GM21447 (cell line): ENCODE measurements around the gene BEND4.
"Not testable (repeated sequence)": the region's sequence is repeated elsewhere in the genome, so short reads cannot be mapped to it uniquely, and the experiment has no call there.

Experiments used
- ATAC-seq: cut with Tn5 transposase; IDR thresholded peaks from one replicate; pipeline ENCODE4 v1.9.1; 2021; ENCODE audit not compliant: unreplicated experiment

Gene BEND4

DNA sequence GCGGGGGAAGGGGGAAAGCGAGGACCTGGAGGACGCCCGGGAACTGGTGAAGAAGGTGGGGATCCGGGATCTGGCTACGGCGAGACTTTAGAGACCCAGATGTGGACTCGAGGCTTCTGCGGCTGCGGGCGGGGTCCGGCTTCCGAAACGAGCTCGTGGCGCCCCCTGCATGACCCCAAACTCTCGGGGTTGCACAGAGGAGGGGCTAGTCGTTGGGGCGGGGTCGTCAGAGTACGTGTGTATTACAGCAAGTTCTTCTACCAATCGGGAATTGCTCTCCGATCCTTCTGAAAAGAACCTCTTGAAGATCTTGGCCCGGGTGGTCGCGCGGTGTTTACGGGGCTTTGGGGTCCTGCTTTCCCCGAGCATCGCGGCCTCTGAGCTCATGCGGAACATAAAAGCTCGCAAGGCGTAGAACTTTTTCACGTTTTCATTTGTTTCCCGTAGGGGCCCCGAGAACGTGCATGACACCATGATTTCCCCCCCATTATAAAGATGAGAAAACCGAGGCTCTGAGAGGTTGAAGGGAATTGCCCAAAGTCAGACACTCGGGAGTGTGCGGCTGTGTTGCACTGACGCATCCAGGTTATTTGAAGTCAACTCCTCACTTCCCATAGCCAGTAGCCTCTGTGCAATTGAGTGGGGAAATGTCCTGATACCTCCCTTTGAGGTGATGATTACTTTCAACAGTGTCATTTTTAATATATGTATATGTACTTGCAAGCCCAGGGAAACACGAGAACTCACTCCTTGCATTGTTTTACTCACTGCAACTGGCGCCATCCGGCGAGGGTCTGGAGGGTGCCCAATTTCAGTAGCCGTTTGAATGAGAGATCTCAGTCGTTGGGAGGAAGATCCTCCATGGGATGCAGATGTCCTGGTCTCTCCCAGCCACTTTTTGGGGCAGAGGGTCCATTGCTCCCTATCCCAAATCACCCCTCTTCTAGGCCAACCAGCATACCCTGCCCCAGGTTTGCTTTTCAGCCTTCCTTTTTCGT, at the start of gene BEND4:
Gene BEND4, minus strand, starts transcription at position 149 of the 998 bp plus-strand sequence. CDS start 512 bp downstream, outside the sequence.
- peak; percentile 21 for ATAC-seq

- ATAC-seq: no peak
These were observed 44.9 kb upstream of the BEND4 start for GRCh38 chr4:42197341-42197740.

DNA sequence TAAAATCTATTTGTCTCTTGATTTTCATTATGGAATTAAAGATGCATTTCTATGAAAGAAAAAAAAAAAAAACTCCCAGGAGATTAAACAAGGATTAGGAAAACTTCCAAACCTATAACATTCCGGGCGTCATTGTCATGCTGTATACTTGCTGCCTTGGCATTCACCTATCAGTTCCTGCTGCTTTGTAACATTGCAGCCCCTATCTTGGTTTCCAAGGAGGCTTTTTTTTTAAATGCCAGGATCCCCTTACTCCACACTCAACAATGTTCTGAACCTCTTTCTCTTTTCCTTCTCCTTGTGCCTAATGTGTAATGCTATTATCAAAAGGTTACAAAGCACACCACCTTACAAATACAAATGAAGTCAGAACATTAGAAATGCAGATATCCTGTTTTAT, 20.5 kb upstream of the BEND4 start:
- no peak for ATAC-seq

DNA sequence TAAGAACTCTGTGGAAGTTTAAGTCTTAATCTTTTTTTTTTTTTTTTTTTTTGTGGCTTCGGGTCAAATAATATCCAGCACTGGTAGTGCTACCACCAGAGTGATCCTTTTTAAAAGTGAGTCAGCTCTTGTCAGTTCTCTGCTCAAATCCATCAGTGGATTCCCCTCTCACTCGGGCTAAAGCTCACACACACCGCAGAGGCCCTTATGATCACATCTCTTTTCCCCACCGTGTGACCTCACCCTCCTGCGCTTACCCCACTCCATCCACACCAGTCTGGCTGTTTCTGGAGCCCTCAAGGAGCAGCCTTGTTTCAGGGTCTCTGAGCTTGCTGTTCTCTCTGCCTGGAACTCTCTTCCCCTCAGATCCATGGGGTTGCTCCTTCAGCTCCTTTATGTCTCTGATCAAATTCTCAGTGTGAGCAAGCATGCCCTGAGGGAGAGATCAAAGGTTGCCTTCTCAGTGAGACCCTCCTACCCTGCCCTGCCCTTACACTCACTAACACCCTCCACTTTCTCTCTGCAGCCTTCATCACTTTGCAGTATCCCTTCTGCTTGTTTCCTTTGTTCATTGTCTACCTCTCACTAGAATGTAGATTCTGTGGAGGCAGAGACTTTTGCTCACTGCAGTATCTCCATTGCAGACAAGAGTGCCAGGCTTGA, 19.8 kb upstream of the BEND4 start:
- no peak for ATAC-seq

- ATAC-seq: peak; percentile 100
These were observed 15.3 kb upstream of the BEND4 start for GRCh38 chr4:42167709-42168108.

DNA sequence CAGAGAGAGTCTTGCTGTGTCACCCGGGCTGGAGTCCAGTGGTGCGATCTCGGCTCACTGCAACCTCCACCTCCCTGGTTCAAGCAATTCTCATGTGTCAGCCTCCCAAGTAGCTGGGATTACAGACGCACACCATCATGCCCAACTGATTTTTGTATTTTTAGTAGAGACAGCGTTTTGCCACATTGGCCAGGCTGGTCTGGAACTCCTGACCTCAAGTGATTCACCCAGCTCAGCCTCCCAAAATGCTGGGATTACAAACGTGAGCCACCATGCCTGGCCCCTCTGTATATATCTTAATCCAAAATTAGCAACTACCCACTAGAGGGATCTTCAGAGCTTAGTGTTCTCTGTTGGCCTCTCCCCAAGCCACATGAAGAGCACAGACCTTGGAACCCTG, 13.7 kb upstream of the BEND4 start:
- ATAC-seq: not testable (repeated sequence)

GRCh38 chr4:42159271-42160001, 7.0 kb upstream of the BEND4 start:
- no peak for ATAC-seq

DNA sequence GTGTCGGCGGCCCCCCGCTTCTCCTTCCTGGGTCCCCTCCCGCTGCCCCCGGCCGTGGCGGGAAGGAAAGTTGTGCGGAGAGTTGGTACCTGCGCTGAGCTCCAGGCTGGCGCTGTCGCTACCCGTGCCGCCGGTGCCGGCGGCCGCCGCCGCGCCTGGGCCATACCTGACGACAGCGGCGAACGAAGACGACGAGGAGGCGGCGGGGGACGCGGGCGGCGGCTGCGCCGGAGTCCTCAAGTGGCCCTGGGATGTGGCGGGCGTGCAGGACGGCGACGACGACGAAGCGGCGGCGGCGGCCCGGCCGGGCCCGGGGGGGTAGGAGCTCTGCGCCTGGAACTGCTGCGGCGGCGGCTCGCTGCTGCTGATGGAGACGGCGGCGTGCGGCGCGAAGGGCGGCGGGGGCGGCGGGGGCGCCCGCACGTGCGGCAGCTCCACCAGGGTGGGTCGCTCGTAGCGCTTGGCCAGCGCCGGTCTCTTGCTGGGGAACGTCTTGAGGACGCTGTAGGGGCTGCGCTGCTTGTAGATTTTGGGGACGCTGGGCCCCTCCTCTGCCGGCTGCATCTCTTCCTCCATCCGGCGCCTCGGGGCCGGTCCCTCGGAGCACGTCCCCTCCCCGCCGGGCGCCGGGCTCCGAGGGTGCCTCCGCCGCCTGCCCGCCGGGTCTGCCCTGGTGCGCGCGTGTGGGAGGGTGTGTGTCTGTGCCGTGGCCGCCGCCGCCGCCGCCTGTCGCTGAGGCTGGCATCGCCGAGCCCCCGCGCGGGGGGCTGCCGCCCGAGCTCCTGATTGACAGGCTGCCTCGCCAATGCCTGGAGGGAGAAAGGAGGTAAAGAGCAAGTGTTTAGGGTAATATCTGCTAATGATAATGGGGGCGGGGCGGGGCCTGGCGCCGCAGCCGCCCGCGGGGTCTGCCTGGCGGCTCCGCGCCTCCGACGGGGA, 618 bp downstream of the BEND4 start:
- ATAC-seq: peak; percentile 47

- ATAC-seq: peak; percentile 40
These were observed 1.5 kb downstream of the BEND4 start for GRCh38 chr4:42150653-42151567.

DNA sequence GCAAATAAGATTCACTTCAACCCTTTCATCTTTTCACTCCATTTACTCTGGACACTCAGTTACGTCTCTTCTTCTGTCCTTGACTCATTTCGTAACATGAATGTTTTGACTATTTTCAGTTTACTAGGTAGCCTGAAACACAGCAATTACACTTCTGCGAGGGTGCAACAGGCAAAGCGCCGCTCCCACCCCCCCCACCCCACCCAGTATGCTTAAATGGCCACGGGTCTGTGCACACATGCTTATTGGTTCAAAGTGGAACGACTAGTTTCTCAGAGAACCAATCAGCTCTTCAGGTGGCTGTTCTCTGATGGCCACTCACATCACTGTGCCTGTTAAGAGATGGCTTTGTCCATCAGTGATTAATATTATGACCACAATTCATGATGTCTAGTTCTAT, 3.5 kb downstream of the BEND4 start:
- ATAC-seq: no peak

DNA sequence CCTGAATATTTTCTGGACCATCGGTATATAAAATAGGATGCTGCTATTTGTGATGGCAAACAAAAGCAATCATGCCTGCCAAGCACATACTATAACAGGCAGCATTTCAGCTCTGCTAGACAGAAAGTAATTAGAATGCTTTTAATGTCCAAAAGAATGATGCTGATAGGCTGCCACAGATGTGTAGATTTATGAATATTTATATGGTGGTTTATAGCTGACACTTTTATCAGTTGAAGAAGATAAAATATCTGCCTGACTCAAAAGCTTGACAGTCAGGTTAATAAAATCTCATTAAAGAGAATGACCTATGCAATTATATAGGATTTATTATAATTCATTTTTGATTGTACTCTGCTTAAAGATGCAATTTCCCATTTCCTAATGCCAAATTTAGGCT, 4.0 kb downstream of the BEND4 start:
- ATAC-seq: no peak

DNA sequence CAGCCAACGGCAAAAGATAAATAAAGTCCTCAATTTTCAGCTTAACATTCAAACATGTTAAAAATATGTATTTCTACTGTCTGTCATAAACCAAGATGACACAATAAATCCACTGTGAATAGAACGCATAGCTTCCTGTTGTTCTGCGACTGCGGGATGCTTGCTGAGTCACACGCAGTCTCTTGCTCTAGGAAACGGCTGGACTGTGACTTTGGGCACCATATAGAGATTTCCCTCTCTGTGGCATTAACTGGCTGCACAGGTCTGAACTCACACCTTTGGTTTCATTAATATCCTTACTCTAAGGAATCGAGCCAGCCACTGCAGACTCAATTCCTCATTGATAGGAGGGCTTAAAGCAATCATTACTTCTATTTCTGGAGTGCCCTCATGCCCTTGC, 8.4 kb downstream of the BEND4 start:
- no peak for ATAC-seq

DNA sequence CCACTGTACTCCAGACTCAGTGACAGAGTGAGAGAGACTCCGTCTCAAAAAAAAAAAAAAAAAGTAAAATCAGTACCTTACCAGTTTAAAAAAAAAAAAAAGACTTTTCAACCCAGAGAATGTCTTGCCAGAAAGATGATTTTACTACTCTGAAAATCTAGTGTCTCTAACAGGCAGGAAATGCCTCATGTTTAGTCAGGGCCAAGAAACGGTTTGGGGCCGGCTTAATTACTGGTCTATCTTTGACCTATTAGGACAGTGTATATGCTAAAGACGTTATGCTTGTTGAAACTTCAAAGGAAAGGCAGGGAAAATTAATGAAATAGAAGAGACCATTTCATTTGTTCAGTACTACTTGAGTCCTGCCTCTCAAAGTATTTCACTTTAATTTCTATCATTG, 9.9 kb downstream of the BEND4 start:
- no peak for ATAC-seq

GRCh38 chr4:42136371-42136770, 16.1 kb downstream of the BEND4 start:
- no peak for ATAC-seq

GRCh38 chr4:42133006-42133405, 19.4 kb downstream of the BEND4 start:
- no peak for ATAC-seq

GRCh38 chr4:42132099-42132498, 20.4 kb downstream of the BEND4 start:
- no peak for ATAC-seq

DNA sequence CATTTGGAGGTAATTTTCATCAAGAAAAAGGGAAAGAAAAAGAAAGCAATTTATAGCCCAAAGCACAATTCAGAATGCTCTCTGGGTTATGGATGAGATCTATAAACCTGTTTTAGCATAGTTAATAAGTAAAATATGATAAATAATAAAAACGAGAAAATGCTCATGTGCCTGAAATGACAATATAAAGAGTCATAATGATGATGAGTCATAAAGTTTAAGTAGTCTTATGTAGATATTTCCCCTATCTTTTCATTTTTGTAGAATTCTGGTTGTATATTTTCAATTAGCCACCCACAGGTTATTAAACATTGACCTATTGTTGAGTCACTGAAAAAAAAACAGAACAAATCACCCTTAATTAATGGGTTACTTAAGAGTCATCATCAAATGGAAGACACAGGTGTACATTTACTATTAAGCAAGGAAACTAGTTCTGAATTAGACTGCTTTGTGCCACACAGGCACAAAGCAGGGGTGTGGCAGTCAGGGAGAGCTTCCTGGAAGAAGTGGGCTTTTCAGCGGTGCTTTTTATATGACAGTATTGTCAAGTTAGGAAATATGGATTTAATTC, 29.3 kb downstream of the BEND4 start:
- no peak for ATAC-seq

- ATAC-seq: no peak
These were observed 30.2 kb downstream of the BEND4 start for GRCh38 chr4:42122237-42122636.

GRCh38 chr4:42119886-42120285, 32.6 kb downstream of the BEND4 start:
- ATAC-seq: no peak
